OCI-M2 (cell line): ENCODE results near the gene LRMDA.
"Not testable (repeated sequence)": the region's sequence is repeated elsewhere in the genome, so short reads cannot be mapped to it uniquely, and the experiment has no call there.

ENCODE experiments used
- DNase-seq: peaks from one replicate; lab custom pipeline; 2025; ENCODE audit not compliant: unreplicated experiment; lab: John Stamatoyannopoulos, UW

LRMDA gene

GRCh38 chr10:76487582-76487981, 1056.2 kb downstream of the LRMDA start:
- DNase-seq, result no peak

GRCh38 chr10:76488602-76489001, 1057.2 kb downstream of the LRMDA start:
- no peak for DNase-seq

GRCh38 chr10:76491216-76491615, 1059.8 kb downstream of the LRMDA start:
- no peak for DNase-seq

- DNase-seq, result no peak
Measured at GRCh38 chr10:76492026-76492425, 1060.6 kb downstream of the LRMDA start.

GRCh38 chr10:76492678-76493472, 1061.5 kb downstream of the LRMDA start:
- no peak for DNase-seq

- DNase-seq, result no peak
Measured at GRCh38 chr10:76497666-76498065, 1066.2 kb downstream of the LRMDA start.

- no peak for DNase-seq
Measured at GRCh38 chr10:76504823-76505222, 1073.4 kb downstream of the LRMDA start.

- no peak for DNase-seq
Measured at GRCh38 chr10:76509446-76509845, 1078.0 kb downstream of the LRMDA start.

- no peak for DNase-seq
Measured at GRCh38 chr10:76514321-76514720, 1082.9 kb downstream of the LRMDA start.

GRCh38 chr10:76514869-76515268, 1083.4 kb downstream of the LRMDA start:
- no peak for DNase-seq

- DNase-seq, result no peak
Measured at GRCh38 chr10:76522547-76522946, 1091.1 kb downstream of the LRMDA start.

GRCh38 chr10:76523246-76523645, 1091.8 kb downstream of the LRMDA start:
- no peak for DNase-seq

- no peak for DNase-seq
Measured at GRCh38 chr10:76523791-76524351, 1092.4 kb downstream of the LRMDA start.

GRCh38 chr10:76526833-76527232, 1095.4 kb downstream of the LRMDA start:
- not testable (repeated sequence) for DNase-seq

- DNase-seq, result no peak
Measured at GRCh38 chr10:76540331-76540730, 1108.9 kb downstream of the LRMDA start.

- DNase-seq, result no peak
Measured at GRCh38 chr10:76540786-76541185, 1109.4 kb downstream of the LRMDA start.

GRCh38 chr10:76541852-76542251, 1110.4 kb downstream of the LRMDA start:
- DNase-seq, result no peak

- DNase-seq, result no peak
Measured at GRCh38 chr10:76542307-76542930, 1111.0 kb downstream of the LRMDA start.

GRCh38 chr10:76543655-76544054, 1112.2 kb downstream of the LRMDA start:
- DNase-seq, result no peak

- DNase-seq, result no peak
Measured at GRCh38 chr10:76544789-76545188, 1113.4 kb downstream of the LRMDA start.

GRCh38 chr10:76546411-76546810, 1115.0 kb downstream of the LRMDA start:
- no peak for DNase-seq

GRCh38 chr10:76547352-76547972, 1116.0 kb downstream of the LRMDA start:
- DNase-seq, result no peak
